Sigmoid colon (tissue), 3 donors: Measurements from ENCODE around the gene FAM114A1.

Experiments used
- CTCF ChIP-seq, 4 experiments: fragments of 450-650 bp in 3 of 4; fragments of 200-600 bp in 1 of 4; IDR thresholded peaks; one replicate each; pipeline ENCODE4 v1.5.1; 2016 to 2019; ENCODE audit warnings: antibody characterized with exemption in 4 of 4, mild to moderate bottlenecking in 3 of 4, moderate library complexity in 2 of 4
- POLR2A ChIP-seq, 2 donors: fragments of 450-650 bp; IDR thresholded peaks; one replicate each; pipeline ENCODE4 v1.6.1; 2016; ENCODE audit warnings: antibody characterized with exemption in 2 of 2, mild to moderate bottlenecking in 2 of 2, moderate library complexity in 2 of 2

DNA sequence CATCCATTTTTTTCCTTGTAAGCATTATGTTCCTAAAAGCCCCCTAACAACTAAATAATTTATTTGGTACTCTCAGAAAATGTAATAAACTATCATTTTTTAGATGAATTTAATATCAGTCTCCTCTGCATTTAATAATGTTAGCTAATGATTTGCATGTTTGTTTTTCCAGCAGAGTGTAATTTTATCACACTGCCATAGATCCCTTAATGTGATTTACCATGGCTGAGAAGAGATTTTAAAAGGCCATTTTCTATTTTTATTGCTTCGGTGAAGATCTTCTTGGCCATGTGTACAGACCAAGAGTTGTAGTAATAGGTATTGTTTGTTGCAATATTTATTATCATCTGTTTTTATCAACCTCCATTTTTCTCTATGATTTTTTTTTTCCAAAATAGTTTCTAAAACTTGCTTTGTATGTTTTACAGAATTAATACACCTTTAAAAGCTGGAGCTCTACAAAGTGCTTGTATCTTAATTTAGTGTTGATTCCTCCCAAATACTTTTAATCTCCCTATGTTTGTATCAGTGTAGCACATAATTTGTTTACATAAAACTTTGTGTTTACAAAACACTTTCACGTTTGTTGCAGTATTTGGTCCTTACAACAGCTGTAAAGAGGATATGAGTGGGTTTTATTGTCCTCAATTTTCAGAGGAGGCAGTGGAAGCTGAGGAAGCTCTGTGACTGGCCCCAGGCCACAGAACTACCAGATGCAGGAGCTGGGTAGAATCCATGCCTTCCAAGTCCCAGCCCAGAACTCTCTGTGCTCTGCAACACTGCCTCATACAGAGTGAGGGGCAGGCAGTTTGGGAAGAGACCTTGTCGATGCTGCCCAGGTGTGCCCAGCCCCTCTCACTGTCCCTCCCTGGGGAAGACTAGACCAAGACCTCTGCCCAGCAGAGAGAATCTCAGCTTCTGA is 58.1 kb downstream of the FAM114A1 start:
- TF ChIP-seq CTCF (IDR thresholded peaks at IDR 0.05) (no peak), POLR2A (IDR thresholded peaks at IDR 0.05) (no peak)
